Upper lobe of right lung (tissue), 1 donor: ENCODE measurements around the gene ACOT8. TPM values are rescaled to one million over a fixed set of nuclear protein-coding genes. Genes with fewer than 3 reads are reported as not detected.

ENCODE experiments used
- ATAC-seq: fragments of 200-7000 bp; cut with Tn5 transposase; one replicate; pipeline ENCODE4 v1.9.1; 2020; ENCODE audit warnings: mild to moderate bottlenecking, moderate library complexity
- DNase-seq: peaks from one replicate; pipeline ENCODE4 v3.0.0-alpha.2; 2020
- H3K27ac ChIP-seq: fragments of 200-600 bp; one replicate; pipeline ENCODE4 v1.8.0; 2022
- H3K27me3 ChIP-seq: fragments of 200-600 bp; one replicate; pipeline ENCODE4 v1.8.0; 2022; ENCODE audit warnings: mild to moderate bottlenecking
- H3K36me3 ChIP-seq: fragments of 200-600 bp; one replicate; pipeline ENCODE4 v1.8.0; 2022
- H3K4me1 ChIP-seq: fragments of 200-600 bp; one replicate; pipeline ENCODE4 v1.8.0; 2022
- H3K4me3 ChIP-seq: fragments of 200-600 bp; one replicate; pipeline ENCODE4 v1.8.0; 2022; ENCODE audit warnings: mild to moderate bottlenecking
- H3K9me3 ChIP-seq: fragments of 200-600 bp; one replicate; pipeline ENCODE4 v1.8.0; 2022
- intact Hi-C: fragments of 100-400 bp; cut with DNase I; formaldehyde crosslinking; loops from one replicate; pipeline ENCODE4 v1.11.0; 2022
- total RNA-seq: library from RNA; stranded (reverse); fragmentation: NEBNext Ultra II Directional; extraction: Animal tissue kit (Norgen Biotek cat#: 25700); gene quantifications from one replicate; pipeline ENCODE4 v1.2.1, GENCODE V29; 2021
- TF ChIP-seq, protein P1 (sequence below): fragments of 200-600 bp; IDR thresholded peaks from one replicate; pipeline ENCODE4 v1.8.0; 2022; ENCODE audit warnings: antibody characterized with exemption
- donor health status: DM: no; HTN: yes; CAD: no; lungs with severe emphysema.

The ACOT8 gene
- total RNA-seq, 1 donor from 2014 or later = 23.5 TPM

DNA sequence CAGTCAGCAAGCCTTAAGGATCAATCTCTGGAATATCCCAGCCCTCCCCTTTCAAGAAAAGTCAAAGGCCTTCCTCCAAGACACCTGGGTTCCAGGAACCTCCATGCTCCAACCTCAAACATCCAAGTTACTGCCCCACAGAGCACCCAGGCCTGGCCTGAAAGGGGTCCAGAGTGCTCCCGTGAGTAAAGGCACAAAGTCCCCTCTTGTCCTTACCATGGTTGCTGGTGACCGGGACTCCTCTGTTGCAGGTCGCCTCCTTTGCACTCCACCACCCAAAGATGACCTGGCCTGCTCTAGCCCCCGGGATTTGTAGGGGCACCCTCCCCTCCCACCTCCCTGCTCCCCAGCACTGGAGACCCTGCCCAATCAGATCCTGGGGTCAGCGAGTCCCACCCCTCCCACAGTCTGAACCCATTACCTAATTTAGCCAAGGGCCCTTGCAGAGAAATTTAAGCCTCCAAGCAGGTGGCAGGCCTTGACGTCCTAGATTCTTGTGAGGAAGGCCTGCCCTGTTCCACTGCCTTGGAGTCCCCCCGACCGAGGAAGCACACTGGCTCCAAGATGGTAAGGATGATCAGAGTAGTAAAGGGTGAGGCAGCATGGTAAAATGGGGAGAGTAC, 30.1 kb downstream of the ACOT8 start, which contains the start of gene TNNC2:
TSS of gene TNNC2 (minus strand) at position 283 of the 623 bp plus-strand sequence. CDS start at position 219, 64 bp downstream.
- H3K27me3 ChIP-seq = peaks cover 15% of the 10 kb centered on the region
- ATAC-seq (no peak), DNase-seq (no peak)
- no peaks in the 10 kb centered on the region for H3K36me3 ChIP-seq
- H3K27ac ChIP-seq = peak within 1 kb of the TSS; percentile 47
- TF ChIP-seq, protein P1, sequence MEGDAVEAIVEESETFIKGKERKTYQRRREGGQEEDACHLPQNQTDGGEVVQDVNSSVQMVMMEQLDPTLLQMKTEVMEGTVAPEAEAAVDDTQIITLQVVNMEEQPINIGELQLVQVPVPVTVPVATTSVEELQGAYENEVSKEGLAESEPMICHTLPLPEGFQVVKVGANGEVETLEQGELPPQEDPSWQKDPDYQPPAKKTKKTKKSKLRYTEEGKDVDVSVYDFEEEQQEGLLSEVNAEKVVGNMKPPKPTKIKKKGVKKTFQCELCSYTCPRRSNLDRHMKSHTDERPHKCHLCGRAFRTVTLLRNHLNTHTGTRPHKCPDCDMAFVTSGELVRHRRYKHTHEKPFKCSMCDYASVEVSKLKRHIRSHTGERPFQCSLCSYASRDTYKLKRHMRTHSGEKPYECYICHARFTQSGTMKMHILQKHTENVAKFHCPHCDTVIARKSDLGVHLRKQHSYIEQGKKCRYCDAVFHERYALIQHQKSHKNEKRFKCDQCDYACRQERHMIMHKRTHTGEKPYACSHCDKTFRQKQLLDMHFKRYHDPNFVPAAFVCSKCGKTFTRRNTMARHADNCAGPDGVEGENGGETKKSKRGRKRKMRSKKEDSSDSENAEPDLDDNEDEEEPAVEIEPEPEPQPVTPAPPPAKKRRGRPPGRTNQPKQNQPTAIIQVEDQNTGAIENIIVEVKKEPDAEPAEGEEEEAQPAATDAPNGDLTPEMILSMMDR = no peak
- H3K9me3 ChIP-seq = no peaks in the 10 kb centered on the region
- H3K4me3 ChIP-seq = no peak within 1 kb of the TSS
- peaks cover 19% of the 10 kb centered on the region for H3K4me1 ChIP-seq
- intact Hi-C loops = no loop called here

DNA sequence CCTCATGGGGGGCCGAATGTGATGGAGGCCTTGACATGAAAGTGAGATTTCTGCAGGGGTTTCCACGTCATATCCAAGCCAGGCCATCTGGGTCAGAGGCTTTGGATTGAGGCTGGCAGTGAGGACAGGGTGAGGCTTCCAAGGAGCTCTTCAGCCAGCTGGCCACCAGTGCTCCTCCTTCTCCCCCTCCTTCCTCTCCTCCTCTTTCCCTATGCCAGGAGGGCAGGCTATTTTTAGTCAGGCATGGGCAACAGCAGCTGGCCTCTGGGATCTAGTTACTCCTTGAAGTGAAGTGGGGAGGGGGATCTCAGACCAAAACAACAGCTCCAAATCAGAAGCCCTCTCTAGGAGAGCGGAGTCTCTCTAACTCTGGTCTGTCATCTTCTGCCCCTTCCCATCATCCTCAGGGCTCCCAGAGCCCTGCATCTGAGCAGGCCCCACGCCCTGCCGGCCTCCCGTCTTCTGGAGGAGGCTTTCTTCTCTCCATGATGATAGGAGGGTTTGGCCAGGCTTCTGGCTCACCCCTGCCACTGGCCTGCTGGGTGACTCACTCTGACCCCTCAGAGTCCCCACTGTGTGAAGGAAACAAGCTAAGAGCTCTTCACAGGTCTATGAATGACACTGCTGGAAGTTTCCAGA, 30.7 kb downstream of the ACOT8 start:
- H3K9me3 ChIP-seq = no peaks in the 10 kb centered on the region
- peak; percentile 60 for ATAC-seq
- H3K36me3 ChIP-seq = no peaks in the 10 kb centered on the region
- no peak for DNase-seq
- intact Hi-C loops = no loop called here
- peaks cover 14% of the 10 kb centered on the region for H3K4me1 ChIP-seq
- H3K4me3 ChIP-seq = no peak overlapping the region
- TF ChIP-seq, protein P1 = no peak
- peaks cover 21% of the 10 kb centered on the region for H3K27me3 ChIP-seq
- peak overlapping the region; percentile 47 for H3K27ac ChIP-seq

DNA sequence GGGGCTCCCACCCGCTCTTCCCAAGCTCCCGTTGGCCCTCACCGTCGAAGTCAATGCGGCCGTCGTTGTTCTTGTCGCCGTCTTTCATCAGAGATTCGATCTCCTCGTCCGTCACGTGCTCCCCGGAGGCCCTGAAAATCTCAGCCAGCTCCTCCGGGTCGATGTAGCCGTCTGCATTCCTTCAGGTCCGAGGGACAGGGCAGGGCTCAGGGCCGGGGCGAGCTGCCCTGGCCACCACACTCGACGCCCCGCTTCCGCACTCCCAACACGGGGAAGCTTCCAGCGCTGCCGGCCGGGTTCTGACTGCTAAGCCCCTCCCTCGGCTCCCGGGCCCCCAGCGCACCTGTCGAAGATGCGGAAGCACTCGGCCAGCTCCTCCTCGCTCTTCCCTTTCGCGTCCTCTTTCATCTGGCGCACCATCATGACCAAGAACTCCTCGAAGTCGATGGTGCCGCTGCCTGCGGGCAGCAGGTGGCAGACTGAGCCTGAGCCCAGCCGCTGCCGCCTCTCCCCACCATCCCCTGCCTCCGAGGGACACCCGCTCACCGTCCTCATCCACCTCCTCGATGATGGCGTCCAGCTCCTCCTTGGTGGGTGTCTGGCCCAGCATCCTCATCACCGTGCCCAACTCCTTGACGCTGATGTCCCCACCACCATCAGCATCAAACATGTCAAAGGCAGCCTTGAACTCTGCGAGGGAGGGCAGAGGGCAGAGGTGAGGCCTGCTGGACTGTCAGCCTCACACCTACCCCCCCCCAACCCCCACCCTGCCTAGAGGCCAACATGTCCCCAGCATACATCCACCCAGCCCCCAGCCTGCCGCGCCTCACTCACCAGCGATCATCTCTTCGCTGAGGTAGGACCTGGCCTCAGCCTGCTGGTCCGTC, 33.0 kb downstream of the ACOT8 start:
- no peak for DNase-seq
- Histone ChIP-seq H3K9me3 (no peaks in the 10 kb centered on the region), H3K27me3 (peaks cover 25% of the 10 kb centered on the region), H3K4me3 (peak overlapping the region; percentile 27), H3K4me1 (peaks cover 14% of the 10 kb centered on the region), H3K36me3 (no peaks in the 10 kb centered on the region), H3K27ac (no peak overlapping the region)
- intact Hi-C loops = no loop called here
- ATAC-seq = peak; percentile 61
- TF ChIP-seq, protein P1 = peak; percentile 46

DNA sequence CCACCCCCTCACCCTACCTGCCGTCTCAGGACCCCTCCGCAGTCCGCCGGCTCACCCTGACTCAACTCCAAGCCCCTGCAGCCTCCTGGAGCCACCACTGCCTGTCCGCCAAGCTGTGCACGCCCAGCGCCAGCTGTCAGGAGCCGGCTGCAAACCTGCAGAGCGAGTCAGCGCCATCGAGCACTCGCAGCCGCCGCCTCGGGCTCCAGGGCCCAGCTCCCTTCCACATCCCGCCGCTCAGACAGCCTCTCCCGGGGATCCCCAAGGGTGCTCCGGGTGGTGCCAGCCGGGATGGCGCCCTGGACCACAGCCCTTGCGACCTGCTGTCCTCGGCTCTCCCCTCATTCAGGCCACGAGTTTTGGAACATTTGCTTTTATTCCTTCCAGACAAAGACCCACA, 34.3 kb downstream of the ACOT8 start:
- Histone ChIP-seq H3K4me3 (no peak overlapping the region), H3K36me3 (no peaks in the 10 kb centered on the region), H3K27ac (no peak overlapping the region), H3K27me3 (peaks cover 25% of the 10 kb centered on the region), H3K9me3 (no peaks in the 10 kb centered on the region), H3K4me1 (peaks cover 18% of the 10 kb centered on the region)
- TF ChIP-seq, protein P1 = no peak
- DNase-seq (peak; percentile 72), ATAC-seq (peak; percentile 56)
- intact Hi-C loops = no loop called here

DNA sequence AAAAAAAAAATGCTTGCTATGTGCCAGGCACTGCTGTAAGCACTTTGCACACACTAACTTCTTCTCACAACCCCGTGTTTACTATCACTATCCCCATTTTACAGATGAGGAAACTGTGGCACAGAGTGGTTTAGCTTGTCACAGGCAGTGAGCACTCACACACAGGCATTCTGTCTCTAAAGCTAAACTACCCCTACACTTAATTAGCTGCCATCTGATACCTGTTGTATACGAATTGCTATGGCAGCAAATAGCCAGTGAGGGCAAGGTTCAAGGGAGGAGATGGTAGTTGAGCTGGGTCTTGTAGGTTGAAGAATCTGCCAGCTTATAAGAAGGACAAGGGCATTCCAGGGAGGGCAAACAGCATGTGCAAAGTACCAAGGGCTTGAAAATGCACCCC, 35.2 kb downstream of the ACOT8 start:
- peaks cover 18% of the 10 kb centered on the region for H3K4me1 ChIP-seq
- H3K27ac ChIP-seq = no peak overlapping the region
- no peaks in the 10 kb centered on the region for H3K36me3 ChIP-seq
- no peak overlapping the region for H3K4me3 ChIP-seq
- TF ChIP-seq, protein P1 = no peak
- H3K27me3 ChIP-seq = peaks cover 25% of the 10 kb centered on the region
- ATAC-seq (no peak), DNase-seq (no peak)
- no peaks in the 10 kb centered on the region for H3K9me3 ChIP-seq
- intact Hi-C loops = no loop called here
